Measurements from ENCODE around the gene BMP3.

The BMP3 gene

GRCh38 chr4:81021142-81021944 is 9.2 kb upstream of the BMP3 start:
- H3K9me3 ChIP-seq, result peaks cover 4% of the 10 kb centered on the region; the same call in 1 of the 2 replicates
- H3K4me2 ChIP-seq, result no peak overlapping the region
- no peaks in the 10 kb centered on the region for H3K27me3 ChIP-seq

GRCh38 chr4:81021981-81022380 is 8.5 kb upstream of the BMP3 start:
- H3K27ac ChIP-seq, result no peak overlapping the region
- H3K4me3 ChIP-seq, result no peak overlapping the region
- no peaks in the 10 kb centered on the region for H3K4me1 ChIP-seq
- no peaks in the 10 kb centered on the region for H4K20me1 ChIP-seq
- no peaks in the 10 kb centered on the region for H3K9me3 ChIP-seq
- H3K36me3 ChIP-seq, result no peaks in the 10 kb centered on the region
- no peak for TF ChIP-seq Cebpa-rat (IDR thresholded peaks at IDR 0.05)
- H3K27me3 ChIP-seq, result no peaks in the 10 kb centered on the region
- no peak overlapping the region for H3K9ac ChIP-seq
- H3K4me2 ChIP-seq, result no peak overlapping the region

More at GRCh38 chr4:81021142-81021944, 9.2 kb upstream of the BMP3 start:
- Histone ChIP-seq H3K4me1 (no peaks in the 10 kb centered on the region), H3K36me3 (no peaks in the 10 kb centered on the region), H3K4me3 (no peak overlapping the region), H3K27ac (no peak overlapping the region), H3K9ac (no peak overlapping the region), H4K20me1 (no peaks in the 10 kb centered on the region)
- TF ChIP-seq Cebpa-rat (IDR thresholded peaks at IDR 0.05), result no peak

DNA sequence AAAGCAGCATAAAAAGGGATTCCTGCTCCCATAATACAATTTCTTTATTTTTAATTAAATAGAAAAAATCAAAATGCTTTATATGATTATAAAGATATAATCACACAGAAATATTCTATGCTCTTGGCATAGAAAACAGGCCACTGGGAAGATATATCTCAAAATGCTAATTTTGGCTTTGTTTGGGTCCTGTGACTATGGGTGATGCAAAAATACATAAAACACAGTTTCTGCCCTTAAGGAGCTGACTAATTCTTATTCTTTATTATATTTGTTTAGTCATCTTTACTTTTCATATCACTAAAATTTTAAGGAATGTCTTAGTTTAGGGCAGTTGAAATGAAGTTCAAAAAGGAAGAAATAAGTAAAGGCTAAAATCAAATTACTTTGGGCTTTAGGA is 7.0 kb upstream of the BMP3 start:
- Histone ChIP-seq H3K9ac (no peak overlapping the region), H3K27me3 (no peaks in the 10 kb centered on the region), H3K4me3 (no peak overlapping the region), H3K9me3 (no peaks in the 10 kb centered on the region), H3K4me1 (no peaks in the 10 kb centered on the region), H3K36me3 (no peaks in the 10 kb centered on the region), H3K27ac (no peak overlapping the region), H3K4me2 (no peak overlapping the region), H4K20me1 (no peaks in the 10 kb centered on the region)
- TF ChIP-seq Cebpa-rat (IDR thresholded peaks at IDR 0.05), result no peak

GRCh38 chr4:81030981-81031791 is 678 bp downstream of the BMP3 start:
- no peak overlapping the region for H3K4me3 ChIP-seq
- H3K4me2 ChIP-seq, result no peak overlapping the region
- no peak overlapping the region for H3K9ac ChIP-seq
- H3K27me3 ChIP-seq, result no peaks in the 10 kb centered on the region
- no peak overlapping the region for H3K27ac ChIP-seq
- H3K36me3 ChIP-seq, result no peaks in the 10 kb centered on the region
- TF ChIP-seq Cebpa-rat (IDR thresholded peaks at IDR 0.05), result no peak
- H3K4me1 ChIP-seq, result no peaks in the 10 kb centered on the region
- peaks cover 25% of the 10 kb centered on the region for H3K9me3 ChIP-seq
- H4K20me1 ChIP-seq, result no peaks in the 10 kb centered on the region

- Histone ChIP-seq H3K4me3 (no peak overlapping the region), H3K4me2 (no peak overlapping the region), H3K27ac (no peak overlapping the region), H3K36me3 (no peaks in the 10 kb centered on the region), H3K4me1 (no peaks in the 10 kb centered on the region), H3K9ac (no peak overlapping the region), H3K9me3 (peaks cover 25% of the 10 kb centered on the region), H3K27me3 (no peaks in the 10 kb centered on the region), H4K20me1 (no peaks in the 10 kb centered on the region)
- no peak for TF ChIP-seq Cebpa-rat (IDR thresholded peaks at IDR 0.05)
These were observed 1.5 kb downstream of the BMP3 start for GRCh38 chr4:81031796-81032551.

GRCh38 chr4:81032771-81033684 is 2.5 kb downstream of the BMP3 start:
- Histone ChIP-seq H3K27me3 (no peaks in the 10 kb centered on the region), H3K36me3 (no peaks in the 10 kb centered on the region), H3K4me3 (no peak overlapping the region)

DNA sequence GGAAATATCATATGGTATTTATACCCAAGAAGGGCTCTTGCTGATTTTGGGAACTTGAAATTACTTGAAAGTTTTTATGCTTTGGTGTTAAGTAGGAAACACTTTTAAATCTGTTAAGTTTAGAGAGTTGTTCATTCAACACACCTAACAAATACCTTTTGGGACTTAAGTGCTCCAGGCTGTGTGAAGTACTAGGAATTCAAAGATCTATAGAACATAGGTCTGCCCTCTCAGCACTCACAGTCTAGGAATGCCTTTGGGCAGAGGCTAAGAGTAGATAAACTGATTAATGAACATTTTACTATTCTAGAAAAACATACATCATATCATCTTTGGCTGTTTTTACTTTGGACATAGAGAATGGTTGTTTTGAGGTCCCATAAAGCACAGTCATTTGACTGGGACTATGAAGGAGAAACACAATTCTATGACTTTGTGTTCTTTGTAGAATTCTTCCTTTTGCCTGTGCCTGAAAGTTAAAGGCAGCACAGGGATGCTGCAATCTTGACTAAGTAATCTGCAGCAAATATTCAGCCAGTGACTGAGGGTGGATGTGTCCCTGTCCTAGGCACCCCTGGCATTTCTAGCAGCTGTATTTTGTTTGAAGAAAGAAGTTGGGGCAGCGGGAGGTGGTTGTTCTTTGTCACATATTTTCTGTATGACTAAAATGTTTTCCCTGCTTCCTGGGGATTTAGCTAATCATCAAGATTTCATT is 8.3 kb downstream of the BMP3 start:
- Histone ChIP-seq H3K9me3 (no peaks in the 10 kb centered on the region), H3K4me2 (no peak overlapping the region), H3K27me3 (no peaks in the 10 kb centered on the region), H3K4me1 (peaks cover 6% of the 10 kb centered on the region; the same call in 1 of the 2 replicates), H4K20me1 (no peaks in the 10 kb centered on the region), H3K4me3 (no peak overlapping the region), H3K36me3 (no peaks in the 10 kb centered on the region), H3K9ac (no peak overlapping the region), H3K27ac (no peak overlapping the region)
- no peak for TF ChIP-seq Cebpa-rat (IDR thresholded peaks at IDR 0.05)

More at GRCh38 chr4:81032771-81033684, 2.5 kb downstream of the BMP3 start:
- Histone ChIP-seq H3K4me2 (no peak overlapping the region), H3K9ac (no peak overlapping the region), H4K20me1 (no peaks in the 10 kb centered on the region), H3K27ac (no peak overlapping the region), H3K4me1 (no peaks in the 10 kb centered on the region), H3K9me3 (peaks cover 25% of the 10 kb centered on the region)
- TF ChIP-seq Cebpa-rat (IDR thresholded peaks at IDR 0.05), result no peak

DNA sequence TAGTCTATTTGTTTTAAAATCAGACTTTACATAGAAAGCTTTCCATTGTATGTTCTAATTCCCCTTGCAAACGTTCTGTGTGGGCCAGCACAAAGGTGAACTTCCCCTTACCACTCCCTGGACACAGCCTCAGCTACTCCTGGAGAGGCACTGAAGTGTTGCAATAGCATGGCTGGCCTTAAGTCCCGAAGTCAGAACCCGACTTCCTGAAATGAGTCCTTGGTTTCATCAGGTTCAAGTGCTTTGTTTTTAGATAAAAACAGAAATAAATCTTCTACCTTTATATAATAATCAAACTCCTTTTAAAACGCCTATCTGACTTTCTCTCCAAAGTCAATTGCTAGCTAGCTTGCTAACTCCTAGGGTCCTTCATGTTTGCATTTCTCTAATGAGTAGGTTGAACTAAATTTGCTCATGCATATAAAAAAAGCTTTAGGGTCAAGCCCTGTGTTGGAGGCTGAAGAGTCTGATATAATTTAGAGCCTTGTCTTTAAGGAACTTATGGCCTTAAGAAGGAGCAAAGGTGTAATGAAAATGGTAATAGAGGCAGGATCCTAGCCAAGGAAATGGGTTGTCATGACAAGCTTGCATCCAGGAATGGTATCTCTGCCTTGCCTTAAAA is 9.0 kb downstream of the BMP3 start:
- no peaks in the 10 kb centered on the region for H3K9me3 ChIP-seq
- H3K36me3 ChIP-seq, result no peaks in the 10 kb centered on the region
- H4K20me1 ChIP-seq, result no peaks in the 10 kb centered on the region
- no peaks in the 10 kb centered on the region for H3K27me3 ChIP-seq
- no peak overlapping the region for H3K4me3 ChIP-seq
- H3K27ac ChIP-seq, result no peak overlapping the region
- no peak for TF ChIP-seq Cebpa-rat (IDR thresholded peaks at IDR 0.05)
- H3K4me2 ChIP-seq, result no peak overlapping the region
- H3K9ac ChIP-seq, result no peak overlapping the region
- H3K4me1 ChIP-seq, result peaks cover 6% of the 10 kb centered on the region; the same call in 1 of the 2 replicates
